GM19467 (cell line): ENCODE measurements around the gene PPP4R1.

Experiments
- ATAC-seq: cut with Tn5 transposase; IDR thresholded peaks from one replicate; pipeline ENCODE4 v1.9.1; 2021; ENCODE audit warnings: mild to moderate bottlenecking, moderate library complexity; ENCODE audit not compliant: unreplicated experiment

PPP4R1 gene

GRCh38 chr18:9513971-9514512, 100.3 kb downstream of the PPP4R1 start:
- no peak for ATAC-seq

GRCh38 chr18:9508446-9509025, 105.8 kb downstream of the PPP4R1 start:
- ATAC-seq = no peak

- ATAC-seq = no peak
These were observed 106.7 kb downstream of the PPP4R1 start for GRCh38 chr18:9507565-9508088.

- ATAC-seq = no peak
These were observed 108.1 kb downstream of the PPP4R1 start for GRCh38 chr18:9506046-9506792.
